Duodenal mucosa (tissue), 2 donors: ENCODE results near the gene KIAA0825.

Experiments used
- H3K27ac ChIP-seq: one replicate; pipeline ENCODE4 v1.7.0; 2013; ENCODE audit warnings: low read depth, low read length
- H3K27me3 ChIP-seq, 2 donors: one replicate each; pipeline ENCODE4 v1.7.0; 2013; ENCODE audit warnings: low read length in 2 of 2, control low read depth in 1 of 2; ENCODE audit not compliant: insufficient read depth in 2 of 2, control insufficient read depth in 1 of 2
- H3K36me3 ChIP-seq, 2 donors: one replicate each; pipeline ENCODE4 v1.7.0; 2013; ENCODE audit warnings: low read length in 2 of 2, control low read depth in 1 of 2; ENCODE audit not compliant: insufficient read depth in 2 of 2, control insufficient read depth in 1 of 2
- H3K4me1 ChIP-seq, 2 donors: one replicate each; pipeline ENCODE4 v1.7.0; 2013; ENCODE audit warnings: low read length in 2 of 2, control low read depth in 1 of 2; ENCODE audit not compliant: insufficient read depth in 2 of 2, control insufficient read depth in 1 of 2
- H3K4me3 ChIP-seq, 2 donors: one replicate each; pipeline ENCODE4 v1.7.0; 2013; ENCODE audit warnings: low read length in 2 of 2, low read depth in 1 of 2
- H3K9ac ChIP-seq, 2 donors: one replicate each; pipeline ENCODE4 v1.7.0; 2013; ENCODE audit warnings: low read length in 2 of 2, low read depth in 1 of 2
- H3K9me3 ChIP-seq, 2 donors: one replicate each; pipeline ENCODE4 v1.7.0; 2013; ENCODE audit warnings: low read length in 2 of 2, control low read depth in 1 of 2; ENCODE audit not compliant: control insufficient read depth in 1 of 2

Gene KIAA0825

DNA sequence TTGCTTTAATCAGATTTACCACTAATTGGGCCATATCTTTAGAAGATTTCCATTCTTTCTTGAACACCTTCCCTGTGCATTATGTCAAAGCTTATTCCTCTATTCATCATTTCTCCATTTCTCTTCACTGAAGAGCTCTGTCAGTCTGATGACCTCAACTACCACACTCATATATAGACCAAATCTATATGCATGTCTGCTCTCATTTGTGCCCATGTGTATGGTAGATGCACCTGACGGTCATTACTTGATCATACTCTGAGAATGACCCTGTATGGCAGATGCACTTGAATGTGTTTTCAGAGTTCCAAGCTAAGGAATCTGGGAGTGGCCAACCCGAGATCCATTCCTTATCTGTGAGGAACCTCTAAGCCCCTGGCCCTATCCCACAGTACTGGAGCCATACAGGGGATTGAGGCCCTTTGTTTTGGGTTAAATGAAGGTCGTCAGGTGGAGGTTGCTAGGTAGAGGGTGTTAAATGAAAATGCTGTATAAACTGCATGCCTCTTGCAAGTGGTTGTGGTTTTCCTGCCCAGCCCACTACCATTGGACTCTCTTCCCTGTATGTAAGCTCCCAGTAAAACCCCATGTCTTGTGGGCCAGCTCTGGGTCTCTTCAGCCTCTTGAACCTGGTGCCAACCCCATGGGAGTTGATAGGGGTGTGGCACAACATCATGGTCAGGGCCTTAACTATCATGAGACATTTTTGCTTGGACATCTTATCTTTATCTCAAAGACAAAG, 229.5 kb downstream of the KIAA0825 start:
- H3K4me1 ChIP-seq = no peaks in the 10 kb centered on the region
- H3K36me3 ChIP-seq = no peaks in the 10 kb centered on the region
- no peak overlapping the region for H3K4me3 ChIP-seq
- H3K9me3 ChIP-seq = no peaks in the 10 kb centered on the region
- no peaks in the 10 kb centered on the region for H3K27me3 ChIP-seq
- H3K9ac ChIP-seq = no peak overlapping the region
- no peak overlapping the region for H3K27ac ChIP-seq

DNA sequence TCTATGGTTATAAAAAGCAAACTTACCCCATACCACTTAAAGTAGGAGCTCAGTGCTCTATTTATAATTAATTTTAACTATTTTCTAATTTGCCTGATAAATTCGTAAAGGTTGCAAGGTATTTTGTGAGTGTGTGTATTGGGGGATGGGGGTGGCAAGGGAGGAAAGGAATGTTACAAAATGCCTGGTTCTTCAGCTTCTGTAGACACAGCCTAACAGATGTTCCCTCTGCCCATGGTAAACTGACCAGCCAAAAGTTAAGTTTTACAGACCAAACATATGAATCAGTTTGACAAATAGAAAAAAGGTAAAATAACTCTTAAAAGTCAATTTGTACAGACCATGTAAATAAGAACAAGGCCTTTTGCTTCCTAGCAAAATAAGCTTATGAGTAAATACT, 232.6 kb downstream of the KIAA0825 start:
- Histone ChIP-seq H3K4me1 (no peaks in the 10 kb centered on the region), H3K27me3 (no peaks in the 10 kb centered on the region), H3K9ac (no peak overlapping the region), H3K9me3 (no peaks in the 10 kb centered on the region), H3K27ac (no peak overlapping the region), H3K4me3 (no peak overlapping the region), H3K36me3 (no peaks in the 10 kb centered on the region)

DNA sequence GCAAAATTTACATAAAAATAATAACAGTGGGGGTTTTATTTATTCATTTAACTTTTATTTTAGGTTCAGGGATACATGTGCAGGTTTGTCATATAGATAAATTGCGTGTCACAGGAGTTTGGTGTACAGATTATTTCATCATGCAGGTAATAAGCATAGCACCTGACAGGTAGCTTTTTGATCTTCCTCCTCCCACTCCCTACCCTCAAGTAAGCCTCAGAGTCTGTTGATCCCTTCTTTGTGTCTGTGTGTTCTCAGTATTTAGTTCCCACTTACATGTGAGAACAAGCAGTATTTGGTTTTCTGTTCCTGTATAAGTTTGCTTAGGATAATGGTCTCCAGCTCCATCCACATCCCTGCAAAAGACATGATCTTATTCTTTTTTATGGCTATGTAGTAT, 240.3 kb downstream of the KIAA0825 start:
- no peaks in the 10 kb centered on the region for H3K36me3 ChIP-seq
- H3K4me3 ChIP-seq = no peak overlapping the region
- H3K9me3 ChIP-seq = no peaks in the 10 kb centered on the region
- no peak overlapping the region for H3K9ac ChIP-seq
- H3K4me1 ChIP-seq = peaks cover 4 to 14% of the 10 kb centered on the region in 2 donors
- H3K27ac ChIP-seq = no peak overlapping the region
- H3K27me3 ChIP-seq = no peaks in the 10 kb centered on the region

DNA sequence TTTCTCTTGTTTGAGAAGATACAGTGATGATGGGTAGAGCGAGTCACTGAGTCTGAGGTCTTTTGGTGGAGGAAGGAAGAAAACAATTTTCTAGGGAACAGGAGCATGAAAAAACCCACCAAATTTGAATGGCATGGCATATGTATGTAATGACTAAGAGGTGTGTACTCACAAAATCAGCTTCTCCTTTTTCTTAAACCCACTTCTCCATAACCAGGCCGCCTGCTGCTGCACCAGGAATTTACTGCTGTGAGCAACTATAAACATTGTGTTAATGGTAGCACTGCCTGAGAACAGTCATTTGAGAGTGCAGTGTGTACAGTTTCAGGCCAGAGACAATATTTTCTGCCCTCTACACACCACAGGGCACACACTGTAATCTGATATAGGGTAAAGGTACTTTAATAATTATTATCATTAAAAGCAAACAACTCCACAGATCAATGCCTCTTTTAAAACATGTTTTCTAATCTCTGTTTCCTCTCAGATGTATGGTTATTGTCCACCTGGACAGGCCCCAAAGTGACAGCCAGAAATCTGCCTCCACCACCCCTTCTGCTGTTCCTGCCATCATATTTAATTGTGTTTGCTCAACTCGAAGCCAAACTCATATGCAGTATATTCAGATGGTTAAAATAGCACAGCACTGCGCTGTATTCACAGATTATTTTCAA, 241.6 kb downstream of the KIAA0825 start:
- Histone ChIP-seq H3K9me3 (no peaks in the 10 kb centered on the region), H3K9ac (no peak overlapping the region), H3K4me3 (no peak overlapping the region), H3K4me1 (peaks cover 4 to 14% of the 10 kb centered on the region in 2 donors), H3K27ac (no peak overlapping the region), H3K27me3 (no peaks in the 10 kb centered on the region), H3K36me3 (no peaks in the 10 kb centered on the region)

GRCh38 chr5:94375801-94376200, 242.6 kb downstream of the KIAA0825 start:
- no peak overlapping the region for H3K4me3 ChIP-seq
- H3K27me3 ChIP-seq = no peaks in the 10 kb centered on the region
- no peaks in the 10 kb centered on the region for H3K36me3 ChIP-seq
- no peak overlapping the region for H3K27ac ChIP-seq
- H3K9me3 ChIP-seq = no peaks in the 10 kb centered on the region
- peaks cover 4 to 14% of the 10 kb centered on the region in 2 donors for H3K4me1 ChIP-seq
- no peak overlapping the region for H3K9ac ChIP-seq

DNA sequence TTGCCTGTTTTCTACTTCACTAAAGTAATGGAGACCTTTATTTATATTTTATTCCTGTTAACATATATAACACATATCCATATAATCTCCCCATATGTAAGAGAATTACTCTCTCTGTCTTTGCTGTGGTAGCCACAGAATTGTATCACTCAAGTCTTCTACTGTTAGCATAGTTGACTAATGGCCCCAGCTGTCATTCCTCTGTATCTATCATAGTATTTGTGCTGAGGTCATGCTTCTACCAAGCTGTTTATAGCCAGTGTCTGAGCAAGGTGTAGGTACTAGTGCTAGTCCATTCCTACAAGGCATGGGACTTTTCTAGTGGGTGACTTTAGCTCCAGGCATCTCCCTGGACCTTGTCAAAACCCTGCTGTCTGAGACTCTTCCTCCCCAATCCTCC, 244.1 kb downstream of the KIAA0825 start:
- Histone ChIP-seq H3K9ac (no peak overlapping the region), H3K27me3 (no peaks in the 10 kb centered on the region), H3K9me3 (no peaks in the 10 kb centered on the region), H3K27ac (no peak overlapping the region), H3K36me3 (no peaks in the 10 kb centered on the region), H3K4me3 (no peak overlapping the region), H3K4me1 (peaks cover 4 to 14% of the 10 kb centered on the region in 2 donors)

- H3K4me1 ChIP-seq = no peaks in the 10 kb centered on the region
- no peak overlapping the region for H3K27ac ChIP-seq
- H3K9ac ChIP-seq = no peak overlapping the region
- no peaks in the 10 kb centered on the region for H3K9me3 ChIP-seq
- H3K27me3 ChIP-seq = no peaks in the 10 kb centered on the region
- H3K4me3 ChIP-seq = no peak overlapping the region
- H3K36me3 ChIP-seq = no peaks in the 10 kb centered on the region
Observed at GRCh38 chr5:94367900-94368299, 250.5 kb downstream of the KIAA0825 start.

DNA sequence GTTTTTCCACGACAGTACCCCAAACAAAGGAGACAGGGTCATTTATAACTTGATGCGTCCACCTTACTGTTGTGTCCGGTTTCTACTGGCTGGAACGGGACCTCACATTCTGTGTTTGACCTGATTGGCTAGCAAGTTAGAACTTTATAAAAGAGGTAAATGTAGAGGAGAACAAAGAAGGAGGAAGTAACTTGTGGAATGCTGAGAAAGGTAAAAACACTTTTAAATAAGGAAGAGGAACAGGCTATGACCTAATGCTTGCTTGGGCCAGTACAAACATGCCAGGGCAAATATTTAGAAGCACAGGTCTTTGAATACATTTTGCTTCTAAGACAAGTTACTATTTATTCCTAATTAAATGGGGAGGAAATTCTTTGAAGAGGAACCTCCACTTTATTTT, 251.6 kb downstream of the KIAA0825 start:
- H3K9ac ChIP-seq = no peak overlapping the region
- no peaks in the 10 kb centered on the region for H3K36me3 ChIP-seq
- no peak overlapping the region for H3K4me3 ChIP-seq
- no peaks in the 10 kb centered on the region for H3K4me1 ChIP-seq
- no peak overlapping the region for H3K27ac ChIP-seq
- no peaks in the 10 kb centered on the region for H3K9me3 ChIP-seq
- no peaks in the 10 kb centered on the region for H3K27me3 ChIP-seq

GRCh38 chr5:94362857-94363256, 255.5 kb downstream of the KIAA0825 start:
- H3K27ac ChIP-seq = no peak overlapping the region
- no peaks in the 10 kb centered on the region for H3K4me1 ChIP-seq
- H3K9me3 ChIP-seq = no peaks in the 10 kb centered on the region
- H3K27me3 ChIP-seq = no peaks in the 10 kb centered on the region
- H3K36me3 ChIP-seq = no peaks in the 10 kb centered on the region
- H3K9ac ChIP-seq = no peak overlapping the region
- H3K4me3 ChIP-seq = no peak overlapping the region

DNA sequence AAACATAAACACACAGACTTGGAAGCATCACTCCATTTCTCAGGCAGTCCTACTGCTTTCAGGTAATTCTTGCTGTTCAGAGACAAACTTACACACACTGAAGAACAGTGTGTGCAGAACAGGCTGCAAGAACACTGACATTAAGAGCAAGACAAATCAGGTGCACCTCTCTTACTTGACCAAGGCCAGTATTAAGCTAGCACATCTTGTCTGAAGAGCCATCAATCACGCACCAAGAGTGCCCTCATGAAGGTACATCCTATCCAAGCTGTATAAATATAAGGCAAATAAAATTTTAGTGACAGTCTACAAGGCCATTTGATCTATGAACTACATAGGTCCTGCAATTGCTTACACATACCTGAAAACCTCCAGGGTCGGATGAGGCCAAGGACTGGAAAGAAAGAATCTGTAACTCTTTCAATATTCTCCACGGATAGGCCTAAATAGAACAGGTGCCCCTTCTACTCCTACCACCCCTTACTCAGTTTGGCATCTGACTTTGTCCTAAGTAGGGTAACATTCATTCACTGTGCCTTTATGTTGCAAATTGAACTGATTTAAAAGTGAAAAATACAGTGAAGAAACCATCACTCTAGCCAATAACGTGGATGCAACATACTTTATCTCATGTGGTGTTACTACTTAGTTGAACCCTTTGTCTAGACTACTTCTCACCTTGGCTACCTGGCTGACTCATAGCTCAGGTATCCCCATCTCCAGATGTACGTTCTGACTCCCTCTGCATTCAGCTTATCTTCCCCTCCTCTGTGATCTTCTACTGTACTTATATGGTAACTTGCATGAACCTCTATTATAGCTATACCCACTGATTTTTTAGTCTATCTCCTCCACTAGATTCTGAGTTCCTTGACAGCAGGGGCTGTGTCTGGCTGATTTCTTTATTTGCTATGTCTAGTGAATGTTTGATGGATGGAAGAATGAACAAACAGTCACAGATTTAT, 256.3 kb downstream of the KIAA0825 start:
- H3K4me1 ChIP-seq = no peaks in the 10 kb centered on the region
- no peaks in the 10 kb centered on the region for H3K9me3 ChIP-seq
- no peak overlapping the region for H3K4me3 ChIP-seq
- no peaks in the 10 kb centered on the region for H3K36me3 ChIP-seq
- H3K27ac ChIP-seq = no peak overlapping the region
- no peaks in the 10 kb centered on the region for H3K27me3 ChIP-seq
- no peak overlapping the region for H3K9ac ChIP-seq
